ENCODE data around the gene RRP7A.

GRCh38 chr22:42564699-42565098, 45.1 kb upstream of the RRP7A start:
- TF ChIP-seq POLR2A (IDR thresholded peaks at IDR 0.05) (no peak), CTCF (IDR thresholded peaks at IDR 0.05) (no peak)
